Trophoblast cell (in vitro differentiated cells and primary cell): ENCODE results near the gene ZNF605.
A peak's percentile ranks its signal among the peaks of the same experiment; 100 is the strongest.
"Not testable (repeated sequence)": the region's sequence is repeated elsewhere in the genome, so short reads cannot be mapped to it uniquely, and the experiment has no call there.

Experiments
- DNase-seq, 2 donors: peaks; one replicate each; pipeline ENCODE4 v3.0.0-alpha.2; 2016
- H2AFZ ChIP-seq: 2 replicates; pipeline ENCODE4 v1.6.1; 2013; ENCODE audit warnings: low read length, moderate library complexity, mild to moderate bottlenecking; ENCODE audit not compliant: insufficient read depth, poor library complexity
- H2AK5ac ChIP-seq: 2 replicates; pipeline ENCODE4 v1.6.1; 2013; ENCODE audit warnings: mild to moderate bottlenecking, low read length
- H2BK120ac ChIP-seq: 2 replicates; pipeline ENCODE4 v1.6.1; 2013; ENCODE audit warnings: low read length, mild to moderate bottlenecking, moderate library complexity; ENCODE audit not compliant: insufficient read depth, poor library complexity
- H2BK12ac ChIP-seq: 2 replicates; pipeline ENCODE4 v1.6.1; 2013; ENCODE audit warnings: mild to moderate bottlenecking, low read length, moderate library complexity
- H2BK5ac ChIP-seq: 2 replicates; pipeline ENCODE4 v1.6.1; 2013; ENCODE audit warnings: low read length, low read depth, moderate library complexity, mild to moderate bottlenecking; ENCODE audit not compliant: poor library complexity
- H3K14ac ChIP-seq: 2 replicates; pipeline ENCODE4 v1.6.1; 2013; ENCODE audit warnings: mild to moderate bottlenecking, low read length
- H3K18ac ChIP-seq: 2 replicates; pipeline ENCODE4 v1.6.1; 2013; ENCODE audit warnings: mild to moderate bottlenecking, low read length
- H3K23ac ChIP-seq: 2 replicates; pipeline ENCODE4 v1.6.1; 2013; ENCODE audit warnings: low read length
- H3K27ac ChIP-seq: 2 replicates; pipeline ENCODE4 v1.5.1; 2013; ENCODE audit warnings: low read depth, mild to moderate bottlenecking, inconsistent platforms, low read length, moderate library complexity
- H3K27me3 ChIP-seq: 2 replicates; pipeline ENCODE4 v1.6.1; 2013; ENCODE audit warnings: inconsistent platforms, mild to moderate bottlenecking, low read length, moderate library complexity; ENCODE audit not compliant: insufficient read depth
- H3K36me3 ChIP-seq, 2 experiments: 1 replicate in 1 of 2; 2 replicates in 1 of 2; pipeline ENCODE4 v1.6.1; 2013; ENCODE audit warnings: low read length in 2 of 2, mild to moderate bottlenecking in 2 of 2, moderate library complexity in 1 of 2; ENCODE audit not compliant: insufficient read depth in 2 of 2, control insufficient read depth in 1 of 2
- H3K4ac ChIP-seq: 2 replicates; pipeline ENCODE4 v1.6.1; 2013; ENCODE audit warnings: low read depth, mild to moderate bottlenecking, low read length, moderate library complexity
- H3K4me1 ChIP-seq, 2 experiments: 1 replicate in 1 of 2; 2 replicates in 1 of 2; pipeline ENCODE4 v1.6.1; 2013; ENCODE audit warnings: low read length in 2 of 2, mild to moderate bottlenecking in 2 of 2, moderate library complexity in 1 of 2; ENCODE audit not compliant: insufficient read depth in 2 of 2, control insufficient read depth in 1 of 2
- H3K4me2 ChIP-seq: 2 replicates; pipeline ENCODE4 v1.6.1; 2013; ENCODE audit warnings: inconsistent platforms, mild to moderate bottlenecking, low read length, moderate library complexity
- H3K4me3 ChIP-seq: 2 replicates; pipeline ENCODE4 v1.5.1; 2013; ENCODE audit warnings: mild to moderate bottlenecking, low read depth, low read length, inconsistent platforms
- H3K79me1 ChIP-seq: one replicate; pipeline ENCODE4 v1.6.1; 2013; ENCODE audit warnings: low read length
- H3K79me2 ChIP-seq: 2 replicates; pipeline ENCODE4 v1.6.1; 2013; ENCODE audit warnings: low read length, mild to moderate bottlenecking; ENCODE audit not compliant: control insufficient read depth, insufficient read depth, poor library complexity
- H3K9ac ChIP-seq: 2 replicates; pipeline ENCODE4 v1.6.1; 2013; ENCODE audit warnings: mild to moderate bottlenecking, low read length
- H3K9me3 ChIP-seq: 2 replicates; pipeline ENCODE4 v1.6.1; 2013; ENCODE audit warnings: low read depth, mild to moderate bottlenecking, control low read depth, inconsistent platforms, low read length; ENCODE audit not compliant: insufficient read depth
- H4K12ac ChIP-seq: 2 replicates; pipeline ENCODE4 v1.6.1; 2013; ENCODE audit warnings: low read depth, mild to moderate bottlenecking, low read length, moderate library complexity
- H4K8ac ChIP-seq: 2 replicates; pipeline ENCODE4 v1.6.1; 2013; ENCODE audit warnings: low read depth, mild to moderate bottlenecking, low read length, moderate library complexity
- H4K91ac ChIP-seq: one replicate; pipeline ENCODE4 v1.6.1; 2013; ENCODE audit warnings: low read depth, mild to moderate bottlenecking, low read length, moderate library complexity
- WGBS: extraction: QIAGEN DNeasy Blood & Tissue Kit; methylation state at CpG from one replicate; pipeline ENCODE4 v1.1.7; 2013; ENCODE audit warnings: missing lambda C conversion rate; ENCODE audit not compliant: insufficient read length, insufficient coverage; ENCODE audit errors: extremely low coverage; 5-methylcytosine and 5-hydroxymethylcytosine counted together

Gene ZNF605

GRCh38 chr12:132909030-132909368 lies 47.1 kb downstream of the ZNF605 start:
- peaks cover 3% of the 10 kb centered on the region for H3K79me1 ChIP-seq
- peak overlapping the region; percentile 62 for H4K8ac ChIP-seq
- no peak overlapping the region for H2AK5ac ChIP-seq
- H3K4ac ChIP-seq = no peak overlapping the region
- no peak overlapping the region for H4K12ac ChIP-seq
- no peak overlapping the region for H2BK5ac ChIP-seq
- peak overlapping the region; percentile 19 for H3K27ac ChIP-seq
- no CpG with 5 or more reads among the region's 22 CpGs for WGBS
- H4K91ac ChIP-seq = no peak overlapping the region
- H3K14ac ChIP-seq = peak overlapping the region; percentile 28
- H3K9me3 ChIP-seq = peaks cover 5% of the 10 kb centered on the region
- peak overlapping the region; percentile 68 for H3K4me3 ChIP-seq
- H2AFZ ChIP-seq = peak overlapping the region; percentile 50
- no peak for DNase-seq
- H3K4me2 ChIP-seq = peak overlapping the region; percentile 86
- H3K27me3 ChIP-seq = no peaks in the 10 kb centered on the region
- peak overlapping the region; percentile 50 for H3K9ac ChIP-seq
- H3K18ac ChIP-seq = peak overlapping the region; percentile 8
- no peak overlapping the region for H2BK120ac ChIP-seq
- H3K4me1 ChIP-seq = peaks cover 7% of the 10 kb centered on the region in 2 experiments
- no peaks in the 10 kb centered on the region for H3K36me3 ChIP-seq
- no peaks in the 10 kb centered on the region for H3K79me2 ChIP-seq
- H3K23ac ChIP-seq = no peak overlapping the region
- H2BK12ac ChIP-seq = no peak overlapping the region

DNA sequence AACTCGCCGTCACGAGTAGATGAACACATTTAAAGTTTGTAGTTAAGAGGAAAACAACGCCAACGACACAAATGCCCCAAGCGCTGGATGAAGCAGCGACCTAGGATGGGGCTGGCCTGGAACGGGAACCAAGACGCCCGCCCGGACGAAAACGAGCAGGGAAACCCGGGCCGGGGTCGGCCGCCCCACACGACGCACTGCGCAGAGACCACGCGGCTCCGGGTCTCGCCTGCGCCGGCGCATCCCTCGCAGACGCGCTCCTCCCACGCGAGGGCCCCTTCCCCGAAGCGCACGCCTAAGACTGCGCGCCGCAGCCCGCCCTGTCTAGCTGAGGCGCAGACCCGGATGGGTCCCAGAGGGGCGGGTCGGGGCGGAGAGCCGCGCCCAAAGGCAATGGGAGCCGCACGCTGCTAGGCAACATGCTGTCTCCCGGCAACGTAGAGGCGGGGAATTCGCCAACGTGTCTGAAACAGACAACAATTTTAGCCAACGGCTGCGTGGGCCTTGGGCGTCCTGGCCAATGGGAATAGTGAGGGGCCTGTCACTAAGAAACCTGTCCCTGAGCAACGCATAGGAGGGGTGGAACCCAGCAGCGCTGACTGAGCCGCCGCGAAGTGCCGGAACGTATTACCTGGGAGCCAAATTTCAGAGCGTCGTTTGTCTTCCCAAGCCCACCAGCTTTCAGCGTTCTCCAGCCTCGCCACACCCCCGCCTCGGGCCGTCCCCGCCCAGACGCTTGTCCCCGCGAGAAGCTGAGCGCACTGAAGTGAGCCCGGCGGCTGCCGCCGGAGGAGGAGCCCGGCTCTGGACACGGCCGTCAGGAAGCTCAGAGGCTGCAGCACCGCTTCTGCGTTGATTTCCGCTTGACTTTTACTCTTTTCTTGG lies 47.7 kb downstream of the ZNF605 start:
- Histone ChIP-seq H3K23ac (no peak overlapping the region), H2BK120ac (no peak overlapping the region)
- no CpG with 5 or more reads among the region's 85 CpGs for WGBS

DNA sequence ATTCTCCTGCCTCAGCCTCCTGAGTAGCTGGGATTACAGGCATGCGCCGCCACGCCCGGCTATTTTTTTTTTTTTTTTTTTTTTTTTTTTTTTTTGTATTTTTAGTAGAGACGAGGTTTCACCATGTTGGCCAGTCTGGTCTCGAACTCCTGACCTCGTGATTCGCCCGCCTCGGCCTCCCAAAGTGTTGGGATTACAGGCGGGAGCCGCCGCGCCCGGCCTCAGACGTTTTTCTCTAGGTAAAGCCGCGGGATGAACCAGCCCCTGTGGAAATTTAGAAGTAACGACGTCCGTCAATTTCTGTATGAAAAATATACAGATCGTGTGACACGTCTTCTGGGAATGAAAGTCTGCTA lies 48.3 kb downstream of the ZNF605 start:
- H3K36me3 ChIP-seq, H2AK5ac ChIP-seq, H3K18ac ChIP-seq, H4K91ac ChIP-seq, H3K27me3 ChIP-seq, DNase-seq, H3K9ac ChIP-seq, H2BK5ac ChIP-seq, H3K4me1 ChIP-seq, H3K4me3 ChIP-seq, H3K14ac ChIP-seq, H3K27ac ChIP-seq, H4K12ac ChIP-seq, H2BK120ac ChIP-seq, H3K79me2 ChIP-seq, H2BK12ac ChIP-seq, H3K9me3 ChIP-seq, H3K4ac ChIP-seq, H3K23ac ChIP-seq, H3K79me1 ChIP-seq: not testable (repeated sequence)
- H2AFZ ChIP-seq = peak overlapping the region; percentile 77
- peak overlapping the region; percentile 86 for H3K4me2 ChIP-seq
- H4K8ac ChIP-seq = peak overlapping the region; percentile 24
- WGBS = no CpG with 5 or more reads among the region's 23 CpGs

More for the DNA sequence above, 47.7 kb downstream of the ZNF605 start:
- H2BK12ac ChIP-seq = no peak overlapping the region
- peak overlapping the region; percentile 86 for H3K4me2 ChIP-seq
- no peaks in the 10 kb centered on the region for H3K27me3 ChIP-seq
- peak overlapping the region; percentile 28 for H3K14ac ChIP-seq
- peak overlapping the region; percentile 77 for H2AFZ ChIP-seq
- peak overlapping the region; percentile 19 for H3K27ac ChIP-seq
- H3K9ac ChIP-seq = no peak overlapping the region
- no peak overlapping the region for H2BK5ac ChIP-seq
- peaks cover 5% of the 10 kb centered on the region for H3K9me3 ChIP-seq
- H2AK5ac ChIP-seq = no peak overlapping the region
- H3K36me3 ChIP-seq = no peaks in the 10 kb centered on the region
- peak overlapping the region; percentile 8 for H3K18ac ChIP-seq
- no peaks in the 10 kb centered on the region for H3K79me2 ChIP-seq
- H3K79me1 ChIP-seq = peaks cover 3% of the 10 kb centered on the region
- H3K4ac ChIP-seq = no peak overlapping the region
- no peak overlapping the region for H4K91ac ChIP-seq
- H3K4me1 ChIP-seq = peaks cover 7% of the 10 kb centered on the region in 2 experiments
- H3K4me3 ChIP-seq = peak overlapping the region; percentile 68
- H4K12ac ChIP-seq = no peak overlapping the region
- peak; percentile 99 to 100 for DNase-seq
- H4K8ac ChIP-seq = peak overlapping the region; percentile 62

DNA sequence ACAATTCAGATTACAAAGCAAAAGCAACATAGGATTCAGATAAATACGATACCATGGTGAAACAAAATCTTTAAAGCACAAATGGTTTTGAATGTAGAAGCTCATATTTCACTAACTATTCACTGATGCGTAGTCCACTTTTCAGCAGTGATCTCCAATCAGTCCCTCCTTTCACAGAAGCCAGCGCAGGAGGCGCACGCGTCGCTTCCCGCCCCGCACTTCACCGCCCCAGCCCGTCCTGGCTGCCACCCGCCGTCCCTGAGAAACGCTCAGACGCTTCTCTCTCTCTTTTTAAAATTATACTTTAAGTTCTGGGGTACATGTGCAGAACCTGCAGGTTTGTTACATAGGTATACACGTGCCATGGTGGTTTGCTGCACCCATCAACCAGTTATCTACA lies 48.9 kb downstream of the ZNF605 start:
- Histone ChIP-seq H4K8ac (no peak overlapping the region), H4K12ac (no peak overlapping the region), H2AK5ac (no peak overlapping the region), H3K79me2 (no peaks in the 10 kb centered on the region), H3K23ac (no peak overlapping the region), H3K4me1 (peaks cover 7% of the 10 kb centered on the region in 2 experiments), H3K79me1 (peaks cover 3% of the 10 kb centered on the region), H2BK5ac (no peak overlapping the region), H3K4me2 (no peak overlapping the region), H3K36me3 (no peaks in the 10 kb centered on the region), H3K4ac (no peak overlapping the region), H3K4me3 (no peak overlapping the region), H2BK120ac (no peak overlapping the region), H2BK12ac (no peak overlapping the region), H3K27me3 (no peaks in the 10 kb centered on the region), H3K9ac (no peak overlapping the region), H3K9me3 (peaks cover 5% of the 10 kb centered on the region), H3K27ac (no peak overlapping the region), H3K18ac (no peak overlapping the region), H3K14ac (no peak overlapping the region), H4K91ac (no peak overlapping the region), H2AFZ (no peak overlapping the region)
- no CpG with 5 or more reads among the region's 16 CpGs for WGBS
- DNase-seq = no peak
